ENCODE measurements around the gene SLC6A11. TPM values are rescaled to one million over a fixed set of nuclear protein-coding genes. Genes with fewer than 3 reads are reported as not detected.

SLC6A11 gene
- total and polyA plus RNA-seq, 2 of the 13 experiments (the other 11 are each of a cell fraction or from before 2014, with no cell fraction given), result 17.9 to 34.5 TPM

DNA sequence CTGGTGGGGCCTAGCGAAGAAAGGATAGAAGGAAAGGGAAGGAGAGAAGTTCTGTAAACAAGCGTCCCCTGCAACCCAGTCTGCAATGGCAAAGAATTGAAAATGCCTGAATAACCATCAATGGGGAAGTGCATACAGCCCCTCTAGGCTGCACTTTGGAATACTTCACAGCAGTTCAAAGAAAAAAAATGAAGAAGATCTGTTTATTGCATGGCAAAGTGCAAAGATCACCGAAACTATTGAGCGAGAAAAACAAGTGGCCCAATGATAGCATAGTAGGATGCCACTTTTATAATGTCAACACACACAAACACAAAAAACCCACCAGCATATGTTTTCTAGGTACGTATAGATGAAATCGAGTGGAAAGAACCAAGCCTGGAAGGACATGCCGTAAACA, 162.9 kb downstream of the SLC6A11 start (continued):
- TF ChIP-seq FOXP4 (CRISPR knock-in tag; IDR thresholded peaks at IDR 0.05), result 0 out of 2 replicates have a peak, but pooled peaks have one; percentile 14
- TF ChIP-seq XBP1 (CRISPR knock-in tag; IDR thresholded peaks at IDR 0.05), result no peak
- peak in 1 of 2 experiments; percentile 32; a peak in 1 of 4 replicates for TF ChIP-seq EP300 (IDR thresholded peaks at IDR 0.05; ENCODE audit: low read depth in 2 of 2, low read length in 2 of 2)
- no peak for TF ChIP-seq EP300 (CRISPR knock-in tag; IDR thresholded peaks at IDR 0.05; ENCODE audit: borderline replicate concordance)
- TF ChIP-seq ISL2 (CRISPR knock-in tag; IDR thresholded peaks at IDR 0.05), result no peak
- TF ChIP-seq ZNF451 (CRISPR knock-in tag; IDR thresholded peaks at IDR 0.05), result no peak
- peak; percentile 80 for TF ChIP-seq HNF4A (CRISPR knock-in tag; IDR thresholded peaks at IDR 0.05)
- TF ChIP-seq, protein P1, sequence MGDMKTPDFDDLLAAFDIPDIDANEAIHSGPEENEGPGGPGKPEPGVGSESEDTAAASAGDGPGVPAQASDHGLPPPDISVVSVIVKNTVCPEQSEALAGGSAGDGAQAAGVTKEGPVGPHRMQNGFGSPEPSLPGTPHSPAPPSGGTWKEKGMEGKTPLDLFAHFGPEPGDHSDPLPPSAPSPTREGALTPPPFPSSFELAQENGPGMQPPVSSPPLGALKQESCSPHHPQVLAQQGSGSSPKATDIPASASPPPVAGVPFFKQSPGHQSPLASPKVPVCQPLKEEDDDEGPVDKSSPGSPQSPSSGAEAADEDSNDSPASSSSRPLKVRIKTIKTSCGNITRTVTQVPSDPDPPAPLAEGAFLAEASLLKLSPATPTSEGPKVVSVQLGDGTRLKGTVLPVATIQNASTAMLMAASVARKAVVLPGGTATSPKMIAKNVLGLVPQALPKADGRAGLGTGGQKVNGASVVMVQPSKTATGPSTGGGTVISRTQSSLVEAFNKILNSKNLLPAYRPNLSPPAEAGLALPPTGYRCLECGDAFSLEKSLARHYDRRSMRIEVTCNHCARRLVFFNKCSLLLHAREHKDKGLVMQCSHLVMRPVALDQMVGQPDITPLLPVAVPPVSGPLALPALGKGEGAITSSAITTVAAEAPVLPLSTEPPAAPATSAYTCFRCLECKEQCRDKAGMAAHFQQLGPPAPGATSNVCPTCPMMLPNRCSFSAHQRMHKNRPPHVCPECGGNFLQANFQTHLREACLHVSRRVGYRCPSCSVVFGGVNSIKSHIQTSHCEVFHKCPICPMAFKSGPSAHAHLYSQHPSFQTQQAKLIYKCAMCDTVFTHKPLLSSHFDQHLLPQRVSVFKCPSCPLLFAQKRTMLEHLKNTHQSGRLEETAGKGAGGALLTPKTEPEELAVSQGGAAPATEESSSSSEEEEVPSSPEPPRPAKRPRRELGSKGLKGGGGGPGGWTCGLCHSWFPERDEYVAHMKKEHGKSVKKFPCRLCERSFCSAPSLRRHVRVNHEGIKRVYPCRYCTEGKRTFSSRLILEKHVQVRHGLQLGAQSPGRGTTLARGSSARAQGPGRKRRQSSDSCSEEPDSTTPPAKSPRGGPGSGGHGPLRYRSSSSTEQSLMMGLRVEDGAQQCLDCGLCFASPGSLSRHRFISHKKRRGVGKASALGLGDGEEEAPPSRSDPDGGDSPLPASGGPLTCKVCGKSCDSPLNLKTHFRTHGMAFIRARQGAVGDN (CRISPR knock-in tag; IDR thresholded peaks at IDR 0.05), result no peak
- TF ChIP-seq MXD1 (CRISPR knock-in tag; IDR thresholded peaks at IDR 0.05), result no peak
- TF ChIP-seq, protein P2, sequence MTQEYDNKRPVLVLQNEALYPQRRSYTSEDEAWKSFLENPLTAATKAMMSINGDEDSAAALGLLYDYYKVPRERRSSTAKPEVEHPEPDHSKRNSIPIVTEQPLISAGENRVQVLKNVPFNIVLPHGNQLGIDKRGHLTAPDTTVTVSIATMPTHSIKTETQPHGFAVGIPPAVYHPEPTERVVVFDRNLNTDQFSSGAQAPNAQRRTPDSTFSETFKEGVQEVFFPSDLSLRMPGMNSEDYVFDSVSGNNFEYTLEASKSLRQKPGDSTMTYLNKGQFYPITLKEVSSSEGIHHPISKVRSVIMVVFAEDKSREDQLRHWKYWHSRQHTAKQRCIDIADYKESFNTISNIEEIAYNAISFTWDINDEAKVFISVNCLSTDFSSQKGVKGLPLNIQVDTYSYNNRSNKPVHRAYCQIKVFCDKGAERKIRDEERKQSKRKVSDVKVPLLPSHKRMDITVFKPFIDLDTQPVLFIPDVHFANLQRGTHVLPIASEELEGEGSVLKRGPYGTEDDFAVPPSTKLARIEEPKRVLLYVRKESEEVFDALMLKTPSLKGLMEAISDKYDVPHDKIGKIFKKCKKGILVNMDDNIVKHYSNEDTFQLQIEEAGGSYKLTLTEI (CRISPR knock-in tag; conservative IDR thresholded peaks at IDR 0.05), result no peak
- TF ChIP-seq SOX13 (IDR thresholded peaks at IDR 0.05), result no peak
- 0 out of 4 replicates have a peak, but pooled peaks of 1 of the 2 experiments have one; percentile 10 for TF ChIP-seq SOX13 (CRISPR knock-in tag; conservative IDR thresholded peaks at IDR 0.05 in 1 of 2, IDR thresholded peaks at IDR 0.05 in 1 of 2)
- no peak for TF ChIP-seq PREB (CRISPR knock-in tag; IDR thresholded peaks at IDR 0.05)
- TF ChIP-seq PRDM10 (CRISPR knock-in tag; IDR thresholded peaks at IDR 0.05; ENCODE audit: low read depth), result no peak
- TF ChIP-seq ZKSCAN1 (IDR thresholded peaks at IDR 0.05; ENCODE audit: low read length), result peak; percentile 96
- TF ChIP-seq ZNF614 (CRISPR knock-in tag; IDR thresholded peaks at IDR 0.05; ENCODE audit: borderline replicate concordance), result no peak
- peak; percentile 37; the same call in 1 of the 2 replicates for TF ChIP-seq BCL6 (CRISPR knock-in tag; IDR thresholded peaks at IDR 0.05)

Data from HepG2 (cell line).